Uterine smooth muscle cell (primary cell): Measurements from ENCODE around the gene PAQR5. TPM values are rescaled to one million over a fixed set of nuclear protein-coding genes. Genes with fewer than 3 reads are reported as not detected.

Experiments used
- total RNA-seq: library from RNA; depleted of rRNA; stranded (reverse); fragments of >200 nt; gene quantifications from 2 replicates; pipeline ENCODE4 v1.2.3, GENCODE V29; 2014

The PAQR5 gene
- total RNA-seq, result 0.37 and 1.5 TPM in 2 replicates

GRCh38 chr15:69298697-69299441 is at the start of gene PAQR5:
Gene PAQR5 (plus strand): TSS chr15:69298912. CDS start chr15:69360081, 61,169 bp downstream.

GRCh38 chr15:69413822-69414700 is 115.3 kb downstream of the PAQR5 start, which contains the start of gene KIF23:
Gene KIF23 (plus strand): TSS chr15:69414349. CDS start chr15:69414466, 117 bp downstream.

DNA sequence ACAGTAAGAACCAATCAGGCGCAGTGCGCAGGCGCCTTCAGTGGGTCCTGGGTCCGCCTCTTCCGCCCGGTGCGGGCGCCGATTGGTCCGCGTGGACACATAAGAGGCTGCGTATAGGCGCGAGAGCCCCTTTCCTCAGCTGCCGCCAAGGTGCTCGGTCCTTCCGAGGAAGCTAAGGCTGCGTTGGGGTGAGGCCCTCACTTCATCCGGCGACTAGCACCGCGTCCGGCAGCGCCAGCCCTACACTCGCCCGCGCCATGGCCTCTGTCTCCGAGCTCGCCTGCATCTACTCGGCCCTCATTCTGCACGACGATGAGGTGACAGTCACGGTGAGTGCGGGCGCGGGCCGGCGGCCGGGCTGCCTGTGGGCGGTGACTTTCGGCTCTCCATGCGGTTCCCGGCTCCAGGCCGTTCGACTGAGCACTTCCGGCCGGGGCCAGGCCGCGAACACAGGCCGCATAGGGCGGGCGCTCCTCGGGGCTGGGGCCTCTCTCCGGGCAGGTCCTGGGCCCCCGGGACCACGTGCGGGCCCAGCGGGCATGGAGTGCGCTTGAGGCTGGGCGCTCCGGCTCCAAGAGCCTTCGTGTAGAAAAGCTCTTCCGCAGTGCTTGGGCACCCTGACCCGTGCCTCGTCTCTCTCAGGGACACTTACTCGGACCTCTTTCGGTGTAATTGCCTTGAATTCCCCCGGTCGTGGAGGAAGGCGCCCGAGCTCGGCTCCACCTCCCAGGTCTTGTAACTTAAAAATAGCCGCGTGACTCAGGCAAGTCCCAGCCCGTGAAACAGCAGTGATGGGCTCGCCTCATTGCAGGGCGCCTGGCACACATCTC is 154.2 kb downstream of the PAQR5 start, which contains the start of gene RPLP1:
Gene RPLP1, plus strand, starts transcription at position 127 of the 830 bp plus-strand sequence. Its CDS starts 131 bp downstream, at position 258.

Other genes starting within 250 kb of the PAQR5 start
- gene GLCE, start 138.3 kb upstream of the PAQR5 start, total RNA-seq, result 17.2 and 27.6 TPM in 2 replicates
- 28.4 and 118 TPM in 2 replicates for gene KIF23, start 115.4 kb downstream of the PAQR5 start, total RNA-seq
- 53.8 and 64.7 TPM in 2 replicates for gene RPLP1, start 153.9 kb downstream of the PAQR5 start, total RNA-seq